Neural progenitor cell (in vitro differentiated cells): ENCODE measurements around the gene DNAJC9.

ENCODE experiments used
- CTCF ChIP-seq: fragments of 200-600 bp; sonication (generic); IDR thresholded peaks from 2 replicates; pipeline ENCODE4 v1.5.1; 2017; ENCODE audit warnings: antibody characterized with exemption, mild to moderate bottlenecking
- EZH2 ChIP-seq: fragments of 200-600 bp; sonication (generic); IDR thresholded peaks from 2 replicates; pipeline ENCODE4 v1.6.1; 2017; ENCODE audit warnings: antibody characterized with exemption, mild to moderate bottlenecking, moderate library complexity
- EZH2phosphoT487 ChIP-seq: fragments of 200-600 bp; sonication (generic); IDR thresholded peaks from 2 replicates; pipeline ENCODE4 v1.6.1; 2017; ENCODE audit warnings: antibody characterized with exemption

DNA sequence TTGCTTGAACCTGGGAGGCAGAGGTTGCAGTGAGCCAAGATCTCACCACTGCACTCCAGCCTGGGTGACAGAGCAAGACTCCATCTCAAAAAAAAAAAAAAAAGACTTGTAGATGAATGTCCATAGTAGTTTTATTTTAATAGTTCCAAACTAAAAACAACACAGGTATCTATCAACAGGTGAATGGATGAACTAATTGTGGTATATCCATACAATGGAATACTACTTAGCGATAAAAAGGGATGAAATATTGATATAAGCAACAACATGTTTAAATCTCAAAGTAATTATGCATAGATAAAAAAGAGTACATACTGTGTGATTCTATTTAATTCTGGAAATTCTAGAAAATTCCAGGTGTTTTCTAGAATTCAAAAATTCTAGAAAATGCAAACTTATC is 42.9 kb upstream of the DNAJC9 start:
- no peak for TF ChIP-seq CTCF
- no peak for TF ChIP-seq EZH2phosphoT487
- TF ChIP-seq EZH2, result no peak
